Ovary (tissue), 9 donors: ENCODE data around the gene MIA. TPM values are rescaled to one million over a fixed set of nuclear protein-coding genes. Genes with fewer than 3 reads are reported as not detected.
"Not testable (repeated sequence)": the region's sequence is repeated elsewhere in the genome, so short reads cannot be mapped to it uniquely, and the experiment has no call there.

Experiments
- DNase-seq, 5 donors: peaks; one replicate each; pipeline ENCODE4 v3.0.0-alpha.2; 2019 to 2020
- H3K27ac ChIP-seq, 2 donors: fragments of 200-600 bp; one replicate each; pipeline versions ENCODE4 v1.5.1 to v1.8.0; 2019 to 2022
- H3K27me3 ChIP-seq: fragments of 200-600 bp; one replicate; pipeline ENCODE4 v1.8.0; 2022
- H3K36me3 ChIP-seq: fragments of 200-600 bp; sonication (generic); one replicate; pipeline ENCODE4 v1.5.1; 2019
- H3K4me1 ChIP-seq: one replicate; pipeline ENCODE4 v1.8.1; 2013; ENCODE audit warnings: mild to moderate bottlenecking, moderate library complexity; ENCODE audit not compliant: insufficient read depth
- H3K4me3 ChIP-seq: fragments of 200-600 bp; sonication (generic); one replicate; pipeline ENCODE4 v1.5.1; 2017
- H3K9me3 ChIP-seq, 2 donors: fragments of 200-600 bp in 1 of 2; sonication (generic) in 1 of 2; one replicate each; pipeline versions ENCODE4 v1.5.1 to v1.8.1; 2013 to 2019; ENCODE audit warnings: mild to moderate bottlenecking in 1 of 2, moderate library complexity in 1 of 2
- CTCF ChIP-seq, 3 donors: fragments of 450-650 bp in 2 of 3; fragments of 200-600 bp in 1 of 3; IDR thresholded peaks; one replicate each; pipeline versions ENCODE4 v1.5.1 to v1.8.0; 2016 to 2022; ENCODE audit warnings: antibody characterized with exemption in 3 of 3, mild to moderate bottlenecking in 1 of 3
- EP300 ChIP-seq: sonication (generic); formaldehyde crosslinking; IDR thresholded peaks from one replicate; pipeline ENCODE4 v1.6.1; 2017; ENCODE audit warnings: antibody characterized with exemption
- POLR2A ChIP-seq: fragments of 450-650 bp; IDR thresholded peaks from one replicate; pipeline ENCODE4 v1.6.1; 2017; ENCODE audit warnings: antibody characterized with exemption, mild to moderate bottlenecking, moderate library complexity
- WGBS, 3 donors: extraction: QIAGEN DNeasy Blood & Tissue Kit in 1 of 3; methylation state at CpG; one replicate each; pipeline versions ENCODE4 v1.1.5 to v1.1.7; 2013 to 2017; 5-methylcytosine and 5-hydroxymethylcytosine counted together
- intact Hi-C, 4 donors: fragments of 100-400 bp; cut with DNase I; formaldehyde crosslinking; loops; one replicate each; pipeline versions ENCODE4 v1.11.0 to v1.15.1; 2022 to 2023
- polyA plus RNA-seq, 2 donors: library from polyadenylated mRNA; stranded (reverse); fragments of 200-250 nt in 1 of 2; fragments of 350-450 nt in 1 of 2; fragmentation: Illumina TruSeq in 1 of 2; extraction: RNeasy Lipid Tissue Mini Kit (QIAGEN cat#74804) in 1 of 2; gene quantifications; one replicate each; pipeline ENCODE4 v1.2.3, GENCODE V29; 2013 to 2014
- total RNA-seq, 7 donors: library from RNA; depleted of rRNA in 2 of 7; stranded (reverse); fragments of >200 nt in 2 of 7; fragmentation: NEBNext Ultra II Directional in 3 of 7; extraction: Animal tissue kit (Norgen Biotek cat#: 25700) in 3 of 7; gene quantifications; one replicate each; pipeline versions ENCODE4 v1.1.0 to v1.2.4, GENCODE V29; 2016 to 2023
- donor health status: DM: no; HTN: no; CAD: no; lungs with moderate emphysema.
- donor health status: DM: no; HTN: no; CAD: no.
- donor health status: Bipolar disorder and iron deficiency.
- donor health status: DM: yes; HTN: yes; CAD: no.
- donor health status: DM: no; HTN: no; CAD: no.
- donor health status: DM: yes; HTN: yes; CAD: no.

The MIA gene
- total and polyA plus RNA-seq, 9 donors: 1.7 to 3.9 (median 2.3) TPM; not detected in 3

- no peaks in the 10 kb centered on the region for H3K4me1 ChIP-seq
- H3K27ac ChIP-seq: no peak overlapping the region
- no peaks in the 10 kb centered on the region for H3K27me3 ChIP-seq
- DNase-seq: no peak
- WGBS, 3 donors: 88 to 94% (median 89%) methylated on average over 10 of the region's 10 CpGs
- intact Hi-C loops: no loop called here
- TF ChIP-seq EP300 (no peak), POLR2A (no peak), CTCF (IDR thresholded peaks at IDR 0.05) (no peak)
- H3K4me3 ChIP-seq: no peak overlapping the region
- H3K9me3 ChIP-seq: no peaks in the 10 kb centered on the region
- H3K36me3 ChIP-seq: no peaks in the 10 kb centered on the region
Measured at GRCh38 chr19:40763963-40764362, 11.4 kb upstream of the MIA start.

GRCh38 chr19:40766385-40766784 is 8.9 kb upstream of the MIA start:
- H3K4me1 ChIP-seq, H3K4me3 ChIP-seq, H3K27me3 ChIP-seq, intact Hi-C loops, H3K27ac ChIP-seq, H3K36me3 ChIP-seq, DNase-seq, H3K9me3 ChIP-seq: not testable (repeated sequence)
- 94 to 95% (median 95%) methylated on average over 13 of the region's 13 CpGs for WGBS, 3 donors

- TF ChIP-seq POLR2A: no peak
- no peak for TF ChIP-seq CTCF (IDR thresholded peaks at IDR 0.05)
- no peak for TF ChIP-seq EP300
- H3K27ac ChIP-seq: no peak overlapping the region
- no peaks in the 10 kb centered on the region for H3K27me3 ChIP-seq
- H3K4me1 ChIP-seq: no peaks in the 10 kb centered on the region
- no peaks in the 10 kb centered on the region for H3K36me3 ChIP-seq
- DNase-seq: no peak
- intact Hi-C loops: no loop called here
- H3K4me3 ChIP-seq: no peak overlapping the region
- WGBS, 3 donors: 63 to 78% (median 67%) methylated on average over 5 of the region's 5 CpGs
- no peaks in the 10 kb centered on the region for H3K9me3 ChIP-seq
Measured at GRCh38 chr19:40768869-40769268, 6.5 kb upstream of the MIA start.

GRCh38 chr19:40771101-40771862 is 4.0 kb upstream of the MIA start:
- H3K4me3 ChIP-seq, H3K36me3 ChIP-seq, H3K9me3 ChIP-seq, H3K27ac ChIP-seq, intact Hi-C loops, H3K4me1 ChIP-seq, DNase-seq, H3K27me3 ChIP-seq: not testable (repeated sequence)
- WGBS, 3 donors: 85 to 88% (median 88%) methylated on average over 10 of the region's 10 CpGs

GRCh38 chr19:40775632-40776022 is 306 bp downstream of the MIA start:
- no peak for DNase-seq
- intact Hi-C loops: no loop called here
- H3K4me1 ChIP-seq: peaks cover 8% of the 10 kb centered on the region
- no peak overlapping the region for H3K4me3 ChIP-seq
- H3K27me3 ChIP-seq: no peaks in the 10 kb centered on the region
- WGBS, 3 donors: 81 to 92% (median 86%) methylated on average over 10 of the region's 10 CpGs
- no peak overlapping the region for H3K27ac ChIP-seq
- H3K36me3 ChIP-seq: no peaks in the 10 kb centered on the region
- TF ChIP-seq POLR2A (no peak), CTCF (IDR thresholded peaks at IDR 0.05) (no peak), EP300 (no peak)
- no peaks in the 10 kb centered on the region for H3K9me3 ChIP-seq
